Stimulated activated CD8-positive, alpha-beta memory T cell treated with anti-CD3 and anti-CD28 coated beads, Interleukin-2, amount 100 ng/mL, for 48 hours (primary cell): ENCODE measurements around the gene TESK1.
"Not testable (repeated sequence)": the region's sequence is repeated elsewhere in the genome, so short reads cannot be mapped to it uniquely, and the experiment has no call there.

ENCODE experiments used
- DNase-seq, 2 donors: peaks; one replicate each; pipeline ENCODE4 v3.0.0-alpha.2; 2020; ENCODE audit warnings: low read depth in 2 of 2

Gene TESK1

DNA sequence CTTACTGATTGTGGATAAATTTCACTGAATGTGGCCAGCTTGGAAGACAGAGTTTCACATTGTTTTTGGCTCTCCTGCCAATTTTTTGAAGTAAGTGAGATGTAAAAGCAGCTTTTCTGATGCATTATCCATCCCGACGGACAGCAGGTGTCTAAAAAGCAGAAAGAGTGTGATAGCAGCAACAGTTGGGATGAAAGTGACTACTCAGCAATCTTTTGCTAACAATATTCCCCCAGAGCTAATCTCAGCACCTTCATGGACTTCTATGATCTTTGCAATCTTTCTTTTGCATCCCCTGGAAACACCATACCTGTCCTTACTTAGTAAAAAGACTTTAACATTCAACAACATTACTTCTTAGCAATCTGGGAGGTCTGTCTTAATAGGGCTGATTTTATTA is 7.8 kb downstream of the TESK1 start:
- no peak for DNase-seq

DNA sequence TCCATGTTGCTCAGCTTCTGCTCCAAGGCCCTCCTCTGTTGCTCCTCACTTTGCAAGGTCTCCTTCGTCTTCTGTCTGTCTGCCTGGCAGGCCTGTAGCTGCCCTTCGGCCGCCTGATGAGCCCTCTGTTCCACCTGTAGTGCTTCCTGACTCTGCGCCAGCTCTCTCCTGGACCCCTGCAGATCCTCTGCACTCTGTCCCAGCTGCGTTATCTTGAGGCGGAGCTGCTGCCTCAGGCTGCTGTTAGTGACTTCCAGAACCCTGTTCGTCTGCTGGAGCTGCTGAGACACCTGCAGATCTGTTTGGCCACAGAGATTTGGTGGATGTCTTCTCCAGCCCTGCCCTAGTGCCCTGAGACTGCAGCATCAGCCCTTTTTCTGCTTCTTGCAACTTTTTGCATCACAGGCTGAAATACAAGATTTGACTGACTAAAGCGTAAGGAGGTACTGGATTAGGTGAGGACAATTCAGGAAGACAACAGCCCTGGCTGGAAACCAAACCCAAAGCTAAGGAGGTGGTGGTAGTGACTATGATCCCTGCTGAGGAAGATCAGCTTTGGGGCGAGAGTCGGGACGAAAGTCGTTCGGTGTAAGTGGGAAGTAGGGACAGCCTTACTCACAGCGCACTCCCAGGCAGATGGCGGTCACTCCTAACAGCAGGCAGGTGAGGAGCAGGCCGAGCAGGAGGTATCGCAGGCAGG is 11.1 kb downstream of the TESK1 start:
- no peak for DNase-seq

DNA sequence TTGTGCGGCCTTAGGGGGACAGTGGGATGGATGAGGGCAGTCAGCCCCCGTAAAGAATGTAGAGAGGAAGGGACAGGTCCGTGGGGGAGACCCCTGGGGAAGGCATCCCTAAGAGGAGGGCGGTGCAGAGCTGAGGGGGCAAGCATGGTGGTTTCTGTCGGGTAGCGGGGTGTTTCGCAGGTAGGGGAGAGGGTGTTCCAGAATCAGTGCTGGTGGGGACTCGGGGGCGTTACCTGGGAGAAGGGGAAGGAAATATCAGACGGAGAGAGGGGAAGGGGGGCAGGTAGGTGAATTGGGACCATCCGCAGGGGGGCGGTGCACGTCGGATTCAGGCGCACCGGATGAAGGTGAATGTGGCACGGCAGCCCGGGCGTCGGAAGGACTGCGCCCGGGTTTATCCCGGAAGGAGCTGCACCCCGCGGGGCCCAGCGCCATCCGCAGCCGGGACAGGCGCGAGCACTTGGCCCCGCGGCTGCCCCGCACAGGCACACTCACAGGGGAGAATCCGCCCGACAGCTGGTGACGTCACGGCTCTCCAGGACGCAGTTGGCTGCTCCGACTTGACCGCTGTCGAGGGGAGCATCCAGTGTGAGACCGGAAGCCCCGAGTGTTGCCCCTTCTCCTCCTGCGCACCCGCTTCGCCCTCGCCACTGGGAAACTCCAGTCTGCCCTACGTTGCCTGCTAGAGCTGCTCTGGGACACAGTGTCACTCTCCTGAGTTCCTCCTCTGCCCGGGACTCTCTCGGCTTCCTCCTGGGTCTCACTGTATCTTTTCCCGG is 11.8 kb downstream of the TESK1 start:
- DNase-seq = peak; percentile 70

DNA sequence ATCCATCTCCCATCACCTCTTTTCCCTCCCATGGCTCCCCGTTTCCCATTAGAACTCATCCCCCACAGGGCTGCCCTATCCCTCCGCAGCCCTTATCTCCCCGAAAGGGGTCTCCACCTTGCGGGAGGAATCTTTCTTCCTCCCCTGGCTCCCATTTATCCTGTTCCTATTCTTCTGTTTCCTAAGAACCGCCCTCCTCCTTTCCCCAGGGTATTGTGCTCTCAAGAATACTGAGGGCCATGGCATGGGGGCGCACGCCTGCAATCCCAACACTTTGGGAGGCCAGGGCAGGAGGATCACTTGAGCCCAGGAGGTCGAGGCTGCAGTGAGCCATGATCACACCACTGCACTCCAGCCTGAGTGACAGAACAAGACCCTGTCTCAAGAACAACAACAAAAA is 12.5 kb downstream of the TESK1 start:
- DNase-seq = no peak

DNA sequence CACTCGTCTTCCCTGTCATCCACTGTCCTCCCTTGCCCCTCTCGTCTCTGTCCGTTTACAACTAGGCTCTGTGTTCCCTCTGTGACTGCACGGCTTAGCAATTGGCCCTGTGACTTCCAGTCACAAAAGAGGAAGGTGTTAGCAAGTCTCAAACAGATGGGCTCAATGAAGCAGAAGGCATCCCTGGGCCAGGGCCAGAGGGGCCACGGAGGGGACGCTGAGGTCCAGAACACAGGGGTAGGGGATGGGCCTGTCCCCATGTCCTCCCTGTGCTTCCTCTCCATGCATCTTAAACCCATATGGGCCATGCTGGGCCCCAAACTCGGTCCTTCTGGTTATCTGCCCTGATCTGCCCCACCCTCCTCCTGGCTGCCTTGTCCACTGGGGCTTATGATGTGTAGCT is 13.3 kb downstream of the TESK1 start, which contains the start of gene CD72:
Gene CD72 (minus strand): TSS at position 89 of the 403 bp plus-strand sequence. CDS start 110 bp downstream, outside the sequence.
- no peak for DNase-seq

DNA sequence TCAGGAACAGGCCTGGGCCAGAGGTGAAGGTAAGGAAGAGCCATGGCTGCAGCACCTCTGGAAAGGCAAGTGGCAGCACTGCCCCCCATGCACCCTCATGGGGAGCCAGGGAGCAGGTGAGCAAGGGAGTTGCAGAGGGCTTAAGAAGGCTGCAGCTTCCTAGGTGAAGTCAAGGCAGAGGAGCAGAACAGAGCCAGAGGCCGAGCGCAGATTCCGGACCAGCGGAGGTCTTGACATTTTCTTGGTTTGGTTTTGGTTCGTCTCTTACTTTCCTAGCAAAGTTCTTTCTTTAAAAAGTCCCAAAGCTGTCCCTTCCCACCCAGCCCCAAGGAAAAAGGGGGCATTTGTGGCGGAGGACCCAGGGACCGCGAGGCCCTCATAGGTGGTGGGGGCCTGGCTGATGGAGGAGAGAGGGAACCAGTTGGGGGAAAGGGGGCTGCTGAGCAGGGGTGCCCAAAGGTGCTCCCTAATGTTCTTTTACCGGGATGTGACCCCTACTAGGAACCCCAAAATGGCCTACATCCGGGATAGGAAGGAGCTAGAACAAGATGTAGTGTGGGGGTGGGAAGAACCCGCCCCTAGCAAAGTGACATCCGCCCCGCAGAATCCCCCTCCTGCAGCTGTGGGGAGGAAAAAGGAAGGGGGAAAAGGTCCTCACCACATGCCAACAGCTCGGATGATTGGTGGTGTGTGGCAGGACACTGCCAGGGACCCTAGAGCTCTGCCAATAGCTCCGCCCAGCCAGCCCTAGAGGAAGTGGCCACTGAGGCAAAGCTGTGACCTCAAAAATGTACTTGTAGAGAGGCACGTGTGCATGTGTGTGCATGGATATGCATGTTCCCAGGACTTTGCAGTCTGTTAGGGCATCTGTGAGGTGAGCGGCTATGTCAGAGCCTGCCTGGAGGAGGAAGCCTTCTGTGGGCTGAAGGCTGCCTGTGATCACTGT is 14.1 kb downstream of the TESK1 start:
- peak; percentile 31 to 48 for DNase-seq

DNA sequence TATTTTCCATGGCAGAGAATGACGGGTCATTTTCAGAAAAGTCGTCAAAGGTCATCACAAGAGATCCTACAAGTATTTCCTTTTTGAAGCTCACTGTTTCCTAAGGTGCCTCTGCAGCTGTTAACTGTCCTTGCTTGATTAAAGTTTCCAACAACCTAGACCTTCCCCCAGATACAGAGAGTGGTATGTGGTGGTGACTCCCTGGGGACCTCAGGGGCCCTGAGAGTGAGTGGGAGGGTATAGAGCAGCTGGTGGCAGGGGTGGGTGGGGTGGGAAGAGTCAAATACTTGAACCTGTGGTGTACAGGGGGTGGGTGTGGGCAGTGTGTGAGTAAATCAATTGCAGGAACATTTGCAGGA is 14.7 kb downstream of the TESK1 start:
- no peak for DNase-seq

DNA sequence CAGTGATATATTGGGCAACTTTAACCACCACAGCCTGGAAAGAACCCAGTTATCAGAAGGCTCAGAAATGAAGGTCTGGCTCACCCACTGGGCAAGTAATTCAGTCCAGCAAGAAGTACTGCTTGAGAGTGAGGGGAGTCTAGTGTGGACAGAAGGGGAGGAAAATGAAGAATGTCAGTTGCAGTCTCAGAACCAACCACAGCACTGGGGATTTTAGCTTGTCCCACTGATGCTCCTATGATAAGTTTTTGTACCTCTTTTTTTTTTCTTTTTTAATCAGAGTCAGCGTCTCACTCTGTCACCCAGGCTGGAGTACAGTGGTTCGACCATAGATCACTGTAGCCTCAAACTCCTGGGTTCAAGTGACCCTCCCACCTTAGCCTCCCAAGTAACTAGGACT is 22.5 kb downstream of the TESK1 start:
- no peak for DNase-seq

DNA sequence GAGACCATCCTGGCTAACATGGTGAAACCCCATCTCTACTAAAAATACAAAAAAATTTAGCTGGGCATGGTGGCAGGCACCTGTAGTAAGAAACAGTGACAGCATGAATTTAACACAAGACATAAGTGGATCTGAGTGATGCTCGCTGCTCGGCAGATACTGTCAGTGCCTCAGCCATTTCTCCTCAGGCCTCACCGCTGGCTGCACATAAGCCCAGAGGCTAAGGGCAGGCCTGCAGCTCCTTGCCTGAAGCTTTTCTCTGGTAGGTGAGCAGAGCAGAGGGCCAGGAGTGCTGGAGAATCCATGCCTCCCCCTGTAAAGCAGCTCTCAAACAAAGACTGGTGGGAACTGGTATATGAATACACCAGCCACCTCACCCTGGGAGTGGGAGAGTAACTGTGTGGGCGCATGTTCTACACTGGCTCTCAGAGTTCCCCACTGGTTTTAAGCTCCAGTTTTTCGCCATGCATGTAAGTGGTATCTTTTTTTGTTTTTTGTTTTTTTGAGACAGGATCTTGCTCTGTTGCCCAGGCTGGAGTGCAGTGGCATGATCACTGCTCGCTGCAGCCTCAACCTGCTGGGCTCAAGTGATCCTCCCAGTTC is 23.4 kb downstream of the TESK1 start:
- DNase-seq = no peak

DNA sequence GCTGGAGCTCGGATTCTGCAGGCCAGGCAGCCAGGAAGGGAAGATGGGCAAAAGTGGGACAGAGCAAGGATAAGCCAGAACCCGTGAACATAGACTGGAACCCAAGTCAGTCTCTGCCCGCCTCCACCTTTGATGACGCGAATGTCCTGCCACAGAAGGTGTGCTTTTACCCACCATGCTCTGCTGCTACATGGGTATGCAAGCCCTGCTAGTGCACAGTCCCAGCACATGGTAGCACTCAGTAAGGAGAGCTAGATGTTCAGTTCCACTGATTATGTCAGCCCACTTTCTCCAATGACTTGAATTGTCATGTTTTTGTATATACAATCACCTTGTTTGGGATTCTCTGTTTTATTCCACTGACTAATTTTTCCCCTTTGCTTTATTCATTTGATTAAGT is 24.5 kb downstream of the TESK1 start:
- DNase-seq = no peak

DNA sequence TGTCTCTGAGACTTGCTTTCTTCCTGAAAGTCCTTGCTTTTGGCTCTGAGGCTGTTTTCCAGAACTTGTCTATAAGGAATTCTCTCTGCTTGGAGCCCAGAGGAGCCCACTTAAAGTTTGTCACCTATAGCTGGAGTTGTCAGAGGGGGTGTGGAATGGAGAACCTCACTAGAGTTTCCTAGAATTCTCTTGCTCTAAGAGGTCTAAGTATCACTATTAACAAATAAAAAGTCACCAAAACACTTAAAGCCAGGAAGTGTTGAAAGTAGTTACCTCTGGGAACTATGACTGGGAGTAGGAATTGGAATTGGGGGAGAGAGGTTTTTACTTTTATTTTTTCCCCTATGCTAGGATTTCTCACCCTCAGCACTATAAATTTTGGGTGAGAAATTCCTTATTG is 30.7 kb downstream of the TESK1 start:
- DNase-seq = no peak

DNA sequence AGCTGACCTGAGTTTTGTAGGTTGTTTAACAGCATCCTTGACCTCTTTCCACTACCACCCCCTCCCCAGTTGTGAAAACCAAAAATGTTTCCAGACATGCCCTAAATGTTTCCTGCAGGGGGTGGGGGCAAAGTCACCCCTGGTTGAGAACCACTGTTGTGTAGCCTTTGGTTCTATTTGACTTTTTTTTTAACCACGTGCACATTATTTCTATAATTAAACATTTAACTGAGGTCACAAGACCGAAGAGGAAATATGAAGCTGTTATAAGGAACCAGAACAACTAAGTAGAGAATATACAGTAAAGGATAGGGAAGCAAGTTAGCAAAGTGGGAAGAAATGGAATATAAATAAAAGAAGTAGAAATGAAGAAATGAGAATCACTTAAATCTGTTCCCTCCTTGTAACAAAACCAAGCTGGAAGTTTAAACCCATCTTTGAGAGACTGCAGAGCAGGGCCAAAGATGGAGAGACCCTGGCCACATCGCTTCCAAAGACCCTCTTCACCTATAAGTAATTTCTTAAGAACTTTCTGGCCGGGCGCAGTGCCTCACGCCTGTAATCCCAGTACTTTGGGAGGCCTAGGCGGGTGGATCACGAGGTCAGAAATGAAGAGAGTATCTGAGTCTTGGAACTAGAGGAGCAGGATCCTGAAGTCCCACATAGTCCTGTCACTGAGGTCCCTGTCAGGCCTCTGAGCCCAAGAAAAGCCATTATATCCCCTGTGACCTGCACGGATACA is 31.2 kb downstream of the TESK1 start:
- no peak for DNase-seq

DNA sequence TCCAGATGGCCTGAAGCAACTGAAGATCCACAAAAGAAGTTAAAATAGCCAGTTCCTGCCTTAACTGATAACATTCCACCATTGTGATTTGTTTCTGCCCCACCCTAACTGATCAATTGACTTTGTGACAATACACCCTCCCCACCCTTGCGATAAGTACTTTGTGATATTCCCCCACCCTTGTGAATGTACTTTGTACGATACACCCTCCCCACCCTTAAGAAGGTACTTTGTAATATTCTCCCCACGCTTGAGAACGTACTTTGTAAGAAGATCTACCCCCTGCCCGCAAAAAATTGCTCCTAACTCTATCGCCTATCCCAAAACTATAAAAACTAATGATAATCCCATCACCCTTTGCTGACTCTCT is 31.8 kb downstream of the TESK1 start:
- DNase-seq = not testable (repeated sequence)

DNA sequence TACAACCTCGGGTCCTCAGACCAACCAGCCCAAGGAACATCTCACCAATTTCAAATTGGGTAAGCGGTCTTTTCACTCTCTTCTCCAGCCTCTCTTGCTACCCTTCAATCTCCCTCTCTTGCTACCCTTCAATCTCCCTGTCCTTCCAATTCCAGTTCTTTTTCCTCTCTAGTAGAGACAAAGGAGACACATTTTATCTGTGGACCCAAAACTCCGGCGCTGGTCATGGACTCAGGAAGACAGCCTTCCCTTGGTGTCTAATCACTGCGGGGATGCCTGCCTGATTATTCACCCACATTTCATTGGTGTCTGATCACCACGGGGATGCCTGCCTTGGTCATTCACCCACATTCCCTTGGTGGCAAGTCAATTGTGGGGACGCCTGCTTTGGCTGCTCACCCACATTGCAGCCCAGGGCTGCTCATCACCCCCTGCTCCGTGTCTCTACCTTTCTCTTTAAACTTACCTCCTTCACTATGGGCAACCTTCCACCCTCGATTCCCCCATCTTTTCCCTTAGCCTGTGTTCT is 32.4 kb downstream of the TESK1 start:
- not testable (repeated sequence) for DNase-seq

DNA sequence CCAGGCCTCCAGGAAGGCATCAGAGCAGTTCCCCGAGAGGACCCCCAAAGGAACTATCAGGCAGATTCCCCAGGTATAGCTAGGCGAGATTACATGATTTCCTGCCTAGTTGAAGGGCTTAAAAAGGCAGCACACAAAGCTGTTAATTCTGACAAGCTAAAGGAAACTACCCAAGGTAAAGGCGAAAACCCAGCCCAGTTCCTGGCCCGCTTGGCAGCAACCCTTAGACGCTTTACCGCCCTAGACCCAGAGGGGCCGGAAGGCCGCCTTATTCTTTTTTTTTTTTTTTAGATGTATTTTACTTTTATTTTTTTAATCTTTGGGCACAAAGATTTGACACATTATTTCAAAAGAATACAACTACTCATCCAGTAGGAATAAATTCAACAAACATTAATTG is 33.7 kb downstream of the TESK1 start:
- not testable (repeated sequence) for DNase-seq

DNA sequence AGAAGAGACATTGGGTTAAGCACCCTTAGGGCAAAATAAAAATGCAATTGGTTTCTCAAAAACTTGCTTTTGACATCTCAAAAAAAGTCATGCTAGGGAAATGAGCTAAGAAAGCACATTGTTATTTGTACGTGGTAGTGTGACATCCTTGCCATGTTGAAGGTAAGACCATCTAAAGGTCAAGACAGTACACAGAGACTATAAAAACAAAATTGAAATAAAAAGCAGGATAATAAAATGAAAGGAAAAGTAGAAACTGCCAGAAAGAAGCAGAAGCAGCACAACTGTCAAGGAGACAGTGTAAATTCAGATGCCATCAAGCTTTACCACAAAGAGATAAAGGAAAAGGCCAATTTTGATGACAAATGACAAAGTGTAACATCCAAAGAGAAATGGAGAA is 34.2 kb downstream of the TESK1 start:
- DNase-seq = not testable (repeated sequence)

DNA sequence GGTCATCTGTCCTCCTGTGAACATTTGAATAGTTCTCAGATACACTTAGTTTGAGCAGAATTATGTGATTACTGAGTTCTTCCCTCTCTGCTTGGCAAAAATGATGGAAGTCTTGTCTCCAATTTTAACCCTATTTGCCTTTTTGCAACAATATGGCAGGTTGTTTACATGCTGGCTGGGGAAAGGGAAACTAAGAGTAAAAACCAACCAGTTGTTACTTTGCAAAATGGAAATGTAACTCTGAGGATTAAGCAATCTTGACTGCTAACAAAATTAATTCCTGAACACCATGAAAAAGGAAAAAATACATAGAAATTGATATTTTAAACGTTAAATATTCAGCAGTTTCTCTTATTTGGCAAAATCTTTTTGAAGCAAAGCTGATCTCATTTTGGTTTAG is 34.6 kb downstream of the TESK1 start:
- DNase-seq = no peak

DNA sequence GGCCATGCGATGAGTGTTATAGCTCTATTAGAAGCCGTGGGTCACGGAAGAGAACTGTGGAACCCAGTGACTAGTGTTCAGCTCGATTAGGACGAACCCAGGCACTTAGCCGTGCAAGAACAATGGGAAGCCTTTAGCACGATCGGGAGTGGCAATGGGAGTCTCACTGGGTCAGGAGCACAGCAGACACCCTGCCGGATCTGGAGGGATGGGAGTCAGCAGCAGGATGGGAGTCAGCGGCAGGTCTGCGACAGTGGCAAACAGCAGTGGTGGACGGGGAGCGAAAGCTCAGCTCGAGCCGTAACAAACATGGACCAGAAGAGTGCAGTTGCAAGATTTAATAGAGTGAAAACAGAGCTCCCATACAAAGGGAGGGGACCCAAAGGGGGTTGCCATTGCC is 35.4 kb downstream of the TESK1 start:
- DNase-seq = not testable (repeated sequence)

DNA sequence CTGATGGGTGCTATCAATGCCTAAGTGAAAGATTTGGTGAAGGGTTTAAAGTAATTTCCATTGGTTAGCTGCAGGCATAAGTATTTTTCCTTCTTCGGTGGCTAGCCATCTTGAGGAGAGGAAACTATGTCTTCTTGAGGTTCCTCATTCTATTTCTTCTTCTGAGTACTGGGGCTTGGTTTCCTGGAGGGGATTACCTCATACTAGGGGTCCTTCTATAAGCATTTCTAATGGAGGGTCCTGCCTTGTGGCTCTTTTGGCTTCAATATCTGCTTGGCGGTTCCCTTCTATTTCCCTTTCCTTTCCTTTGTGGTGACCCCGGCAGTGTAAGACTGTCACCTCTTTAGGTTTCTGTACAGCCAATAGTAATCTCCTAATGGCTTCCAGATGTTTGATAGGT is 36.4 kb downstream of the TESK1 start:
- not testable (repeated sequence) for DNase-seq

DNA sequence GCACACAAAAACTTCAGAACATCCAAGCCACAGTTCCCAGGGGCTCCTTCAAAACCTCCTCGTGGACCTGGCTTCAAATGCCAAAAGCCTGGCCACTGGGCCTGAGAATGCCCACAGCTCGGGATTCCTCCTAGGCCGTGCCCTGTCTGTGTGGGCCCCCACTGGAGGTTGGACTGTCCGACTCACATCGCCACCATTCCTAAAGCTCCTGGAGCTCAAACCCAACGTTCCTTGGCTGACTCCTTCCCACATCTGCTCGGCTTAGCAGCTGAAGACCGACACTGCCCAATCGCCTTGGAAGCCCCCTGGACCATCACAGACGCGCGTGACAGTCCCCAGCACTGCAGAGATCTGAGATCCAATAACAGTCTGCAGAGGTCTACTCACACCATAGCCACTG is 38.0 kb downstream of the TESK1 start:
- no peak for DNase-seq

DNA sequence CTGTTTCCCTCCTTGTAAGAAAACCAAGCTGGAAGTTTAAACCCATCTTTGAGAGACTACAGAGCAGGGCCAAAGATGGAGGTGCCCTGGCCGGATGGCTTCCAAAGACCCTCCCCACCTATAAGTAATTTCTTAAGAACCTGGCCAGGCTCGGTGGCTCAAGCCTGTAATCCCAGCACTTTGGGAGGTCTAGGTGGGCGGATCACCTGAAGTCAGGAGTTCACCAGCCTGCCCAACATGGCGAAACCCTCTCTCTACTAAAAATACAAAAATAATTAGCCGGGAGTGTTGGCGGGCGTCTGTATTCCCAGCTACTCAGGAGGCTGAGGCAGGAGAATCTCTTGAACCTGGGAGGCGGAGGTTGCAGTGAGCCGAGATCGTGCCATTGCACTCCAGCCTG is 40.7 kb downstream of the TESK1 start:
- DNase-seq = not testable (repeated sequence)
